ENCODE measurements around the gene DYSF.

DNA sequence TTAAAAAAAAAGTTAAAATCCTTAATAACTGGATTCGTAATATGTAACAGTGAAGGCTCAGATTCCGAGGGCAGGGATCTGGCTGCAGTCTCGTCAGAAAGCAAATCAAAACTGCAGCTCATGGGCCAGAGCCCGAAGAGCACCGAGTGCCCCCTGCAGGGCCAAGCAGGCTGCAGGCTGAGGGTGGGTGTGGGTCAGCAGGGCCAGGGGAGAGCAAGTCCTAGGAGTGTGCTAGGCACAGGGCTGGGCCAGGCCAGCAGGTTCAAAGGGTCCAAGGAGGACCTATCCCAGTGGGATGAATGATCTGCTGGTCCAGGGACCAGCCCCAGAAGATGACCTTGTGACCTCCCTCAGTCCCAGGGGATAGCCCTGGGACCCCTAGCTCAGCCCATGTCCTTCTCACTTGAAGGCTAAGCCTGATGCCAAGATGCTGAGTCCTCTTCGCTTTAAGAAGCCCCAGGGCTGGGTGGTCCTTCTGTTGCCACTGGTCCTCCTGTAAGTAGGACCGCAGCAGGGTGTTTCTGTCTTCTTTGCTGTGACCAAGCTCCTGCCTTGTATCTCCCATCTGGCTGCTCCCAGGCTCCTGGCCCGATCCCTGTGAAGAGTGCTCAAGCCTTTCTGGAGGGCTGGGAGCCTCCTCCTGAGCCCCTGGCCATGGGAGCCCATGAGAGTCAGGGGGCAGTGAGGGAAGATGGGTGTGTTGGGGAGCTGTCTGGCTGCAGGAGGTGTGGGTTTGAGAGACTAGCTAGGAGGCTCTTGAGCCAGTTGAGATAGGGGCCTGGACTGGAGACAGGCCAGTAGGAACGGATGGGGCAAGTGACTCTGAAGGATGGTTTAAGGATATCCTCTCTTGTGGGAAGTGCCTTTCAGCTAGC, 150.7 kb downstream of the DYSF start:
- TF ChIP-seq, protein P1, sequence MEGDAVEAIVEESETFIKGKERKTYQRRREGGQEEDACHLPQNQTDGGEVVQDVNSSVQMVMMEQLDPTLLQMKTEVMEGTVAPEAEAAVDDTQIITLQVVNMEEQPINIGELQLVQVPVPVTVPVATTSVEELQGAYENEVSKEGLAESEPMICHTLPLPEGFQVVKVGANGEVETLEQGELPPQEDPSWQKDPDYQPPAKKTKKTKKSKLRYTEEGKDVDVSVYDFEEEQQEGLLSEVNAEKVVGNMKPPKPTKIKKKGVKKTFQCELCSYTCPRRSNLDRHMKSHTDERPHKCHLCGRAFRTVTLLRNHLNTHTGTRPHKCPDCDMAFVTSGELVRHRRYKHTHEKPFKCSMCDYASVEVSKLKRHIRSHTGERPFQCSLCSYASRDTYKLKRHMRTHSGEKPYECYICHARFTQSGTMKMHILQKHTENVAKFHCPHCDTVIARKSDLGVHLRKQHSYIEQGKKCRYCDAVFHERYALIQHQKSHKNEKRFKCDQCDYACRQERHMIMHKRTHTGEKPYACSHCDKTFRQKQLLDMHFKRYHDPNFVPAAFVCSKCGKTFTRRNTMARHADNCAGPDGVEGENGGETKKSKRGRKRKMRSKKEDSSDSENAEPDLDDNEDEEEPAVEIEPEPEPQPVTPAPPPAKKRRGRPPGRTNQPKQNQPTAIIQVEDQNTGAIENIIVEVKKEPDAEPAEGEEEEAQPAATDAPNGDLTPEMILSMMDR (IDR thresholded peaks at IDR 0.05) = no peak
- TF ChIP-seq EP300 (IDR thresholded peaks at IDR 0.05) (no peak), POLR2A (IDR thresholded peaks at IDR 0.05) (no peak)
